NOMO-1 (cell line): ENCODE results near the gene FABP2.
"Not testable (repeated sequence)": the region's sequence is repeated elsewhere in the genome, so short reads cannot be mapped to it uniquely, and the experiment has no call there.

Experiments
- DNase-seq, 2 experiments: peaks; one replicate each; lab custom pipeline; 2025; ENCODE audit not compliant: unreplicated experiment in 2 of 2; lab: John Stamatoyannopoulos, UW

FABP2 gene

DNA sequence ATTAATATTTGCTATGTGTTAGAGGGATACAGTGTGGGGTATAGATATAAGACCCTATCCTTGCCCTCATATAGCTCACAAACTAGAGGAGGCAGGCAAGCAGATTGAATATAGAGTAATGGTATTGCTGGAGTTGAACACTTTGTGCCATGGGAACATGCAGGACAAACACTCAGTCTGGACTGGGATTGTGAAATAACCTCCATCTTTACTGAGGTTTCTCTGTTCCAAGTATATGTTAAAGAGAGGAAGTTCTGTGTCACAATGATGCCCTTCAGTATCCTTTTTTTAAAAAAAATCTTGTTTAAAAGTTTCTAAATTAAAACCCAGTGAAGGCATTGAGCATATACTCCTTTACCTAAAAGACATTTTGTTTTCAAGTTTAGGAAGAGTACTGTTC, 8.7 kb downstream of the FABP2 start:
- peak; percentile 12 to 75 for DNase-seq

DNA sequence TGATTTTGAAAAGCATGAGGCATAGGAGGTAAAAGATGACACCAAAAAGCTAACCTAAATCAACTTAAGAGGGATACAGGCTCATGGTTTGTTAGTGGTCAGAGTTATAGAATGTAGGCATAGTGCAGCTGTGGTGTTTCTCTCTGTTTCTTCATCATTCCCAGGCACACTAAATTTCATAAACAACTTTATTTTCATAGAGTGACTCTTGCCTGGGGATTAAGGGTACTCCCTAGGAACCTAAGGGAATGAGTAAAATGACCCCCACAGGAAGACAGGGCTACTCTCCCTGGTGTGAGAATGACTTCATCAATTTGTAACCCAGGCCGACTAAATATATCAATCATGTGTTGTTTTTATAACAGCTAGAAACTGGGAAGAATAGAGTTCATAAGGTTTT, 11.1 kb downstream of the FABP2 start:
- DNase-seq: no peak

DNA sequence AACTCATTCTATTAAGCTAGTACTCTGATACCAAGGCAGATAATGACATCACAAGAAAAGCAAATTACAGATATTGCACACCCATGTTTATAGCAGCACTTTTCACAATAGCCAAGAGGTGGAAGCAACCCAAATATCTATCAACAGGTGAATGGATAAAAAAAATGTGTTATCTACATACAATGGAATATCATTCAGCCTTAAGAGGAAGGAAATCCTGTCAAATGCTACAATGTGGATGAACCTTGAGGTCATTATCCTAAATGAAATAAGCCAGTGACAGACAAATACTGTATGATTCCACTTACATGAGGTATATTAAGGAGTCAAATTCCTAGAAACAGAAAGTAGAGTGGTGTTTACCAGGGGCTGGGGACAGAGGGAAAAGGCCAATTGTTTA, 14.3 kb downstream of the FABP2 start:
- DNase-seq: no peak

DNA sequence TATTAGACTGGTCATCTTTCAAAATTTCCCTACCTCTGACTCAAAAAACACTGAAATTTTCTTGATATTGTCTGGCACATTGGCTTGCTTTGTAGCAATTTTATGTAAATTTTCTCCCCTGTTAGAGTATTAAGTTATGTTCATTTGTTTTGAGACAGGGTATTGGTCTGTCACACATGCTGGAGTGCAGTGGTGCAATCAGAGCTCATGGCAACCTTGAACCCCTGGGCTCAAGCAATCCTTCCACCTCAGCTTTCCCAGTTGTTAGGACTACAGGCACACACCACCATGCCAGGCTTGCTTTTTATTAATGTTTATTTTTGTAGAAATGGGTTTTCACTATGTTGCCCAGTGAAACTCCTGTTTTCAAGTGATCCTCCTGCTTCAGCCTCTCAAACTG, 17.5 kb downstream of the FABP2 start:
- DNase-seq: no peak

DNA sequence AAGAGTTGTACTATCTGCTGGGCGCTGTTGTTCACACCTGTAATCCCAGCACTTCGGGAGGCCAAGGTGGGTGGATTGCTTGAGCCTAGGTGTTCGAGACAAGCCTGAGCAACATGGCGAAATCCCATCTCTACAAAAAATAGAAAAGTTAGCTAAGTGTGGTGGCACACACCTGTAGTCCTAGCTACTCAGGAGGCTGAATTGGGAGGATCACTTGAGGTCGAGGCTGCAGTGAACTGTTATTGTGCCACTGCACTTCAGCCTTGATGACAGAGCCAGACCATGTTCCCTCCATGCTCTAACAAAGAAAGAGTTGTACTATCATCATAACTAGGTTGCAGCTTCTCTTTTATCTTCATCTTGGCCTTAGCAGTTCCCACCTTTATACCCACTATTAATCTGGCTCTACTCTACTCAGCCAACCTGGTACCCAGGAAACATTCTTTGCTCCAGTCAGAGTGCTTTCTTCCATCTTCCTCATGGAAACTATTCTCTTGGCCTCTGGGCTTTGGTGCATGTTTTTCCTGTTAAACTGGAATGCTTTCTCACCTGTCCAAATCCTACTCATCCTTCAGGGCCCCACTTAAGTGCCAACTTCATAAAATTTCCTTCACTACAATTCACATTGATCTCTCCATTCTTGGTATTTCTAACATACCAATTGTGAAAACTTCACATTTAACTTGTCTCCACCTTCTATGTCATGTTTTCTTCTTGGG, 18.2 kb downstream of the FABP2 start:
- DNase-seq: no peak

DNA sequence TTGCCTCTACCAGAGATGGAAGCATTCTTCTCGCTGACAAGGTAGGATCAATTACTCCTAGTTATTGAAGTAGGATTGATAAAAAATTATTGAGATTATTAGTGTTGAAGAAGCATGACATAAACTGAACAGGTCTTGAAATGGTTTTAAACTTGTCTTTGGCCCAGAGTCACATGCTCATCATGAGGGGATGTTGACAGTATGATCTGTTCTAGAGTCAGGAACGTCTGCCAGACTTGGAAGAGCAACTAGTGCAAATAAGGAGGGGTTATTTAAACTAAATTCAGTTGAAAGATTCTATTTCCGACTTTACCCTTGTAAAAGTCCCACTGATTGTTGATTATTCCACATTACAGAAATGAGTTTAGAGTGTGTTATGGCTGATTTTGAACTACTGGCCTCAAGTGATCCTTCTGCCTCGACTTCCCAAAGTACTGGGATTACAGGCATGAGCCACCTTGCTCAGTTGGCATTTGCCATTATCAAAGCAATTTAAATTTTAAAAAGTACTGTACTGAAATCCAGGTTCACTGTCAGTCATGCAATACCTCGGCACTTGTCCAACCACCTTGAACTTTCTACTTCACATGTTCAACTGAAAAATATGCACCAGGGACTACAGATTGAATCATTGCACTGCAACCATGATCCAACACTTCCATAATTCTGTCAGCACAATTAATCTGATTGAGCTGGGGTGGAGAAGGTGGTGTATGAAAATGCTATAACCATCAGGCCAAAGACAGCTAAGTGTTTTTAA, 19.7 kb downstream of the FABP2 start:
- no peak for DNase-seq

DNA sequence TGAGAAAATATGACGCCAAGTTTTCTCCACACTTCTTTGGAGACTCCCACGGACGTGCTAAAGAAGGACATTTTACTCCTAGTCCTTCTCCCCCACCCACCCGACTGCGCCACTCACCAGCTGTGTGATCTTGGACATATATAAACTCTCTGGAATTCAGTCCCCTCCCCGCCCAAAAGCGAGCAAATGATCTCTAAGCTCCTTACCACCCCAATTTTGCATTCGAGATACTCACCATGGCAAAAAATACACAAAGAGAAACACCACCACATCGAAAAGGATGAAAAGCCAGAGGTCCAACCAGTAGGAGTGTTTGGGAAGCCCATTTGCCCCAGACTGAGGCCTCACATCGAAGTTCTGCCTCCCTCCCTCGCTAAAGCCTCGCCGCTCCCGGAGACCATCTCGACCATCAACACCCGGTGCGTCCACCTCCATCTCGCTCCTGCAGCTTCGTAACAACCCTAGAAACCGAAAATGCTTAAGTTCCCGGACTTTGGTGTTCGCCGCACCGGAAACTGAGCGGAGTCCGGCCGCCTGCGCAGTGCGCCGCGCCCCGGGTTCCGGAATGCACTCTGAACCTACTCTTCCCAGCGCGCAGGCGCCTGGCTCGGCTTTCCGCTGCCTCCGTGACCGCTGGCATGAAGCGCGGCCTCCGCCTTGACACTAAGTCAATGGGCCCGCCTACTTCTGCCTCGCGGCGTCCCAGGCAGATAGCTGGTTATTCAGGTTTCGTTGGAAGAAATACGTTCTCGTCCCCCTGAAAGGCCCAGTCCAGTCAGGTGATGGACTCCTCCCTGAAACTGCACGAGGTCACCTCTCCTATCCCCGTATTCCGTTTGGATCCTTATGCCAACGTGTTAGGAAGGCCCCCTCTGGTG, 21.6 kb downstream of the FABP2 start:
- no peak for DNase-seq

DNA sequence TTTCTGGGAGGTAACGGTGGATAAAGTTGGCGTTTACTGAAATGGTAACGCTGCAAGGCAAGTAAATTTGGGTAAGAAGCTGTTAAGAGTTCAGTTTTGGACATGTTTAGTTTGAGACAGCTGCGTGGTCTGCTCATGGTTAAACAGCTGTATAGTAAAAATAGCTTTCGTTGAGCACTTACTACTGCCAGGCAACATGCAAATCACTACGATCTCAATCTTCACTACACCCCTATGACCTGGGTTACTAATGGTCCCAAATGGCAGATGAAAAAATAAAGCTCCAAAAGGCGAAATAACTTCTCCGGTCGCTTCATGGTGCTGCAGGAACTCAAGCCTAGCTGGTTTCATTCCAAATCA, 22.2 kb downstream of the FABP2 start:
- DNase-seq: no peak

DNA sequence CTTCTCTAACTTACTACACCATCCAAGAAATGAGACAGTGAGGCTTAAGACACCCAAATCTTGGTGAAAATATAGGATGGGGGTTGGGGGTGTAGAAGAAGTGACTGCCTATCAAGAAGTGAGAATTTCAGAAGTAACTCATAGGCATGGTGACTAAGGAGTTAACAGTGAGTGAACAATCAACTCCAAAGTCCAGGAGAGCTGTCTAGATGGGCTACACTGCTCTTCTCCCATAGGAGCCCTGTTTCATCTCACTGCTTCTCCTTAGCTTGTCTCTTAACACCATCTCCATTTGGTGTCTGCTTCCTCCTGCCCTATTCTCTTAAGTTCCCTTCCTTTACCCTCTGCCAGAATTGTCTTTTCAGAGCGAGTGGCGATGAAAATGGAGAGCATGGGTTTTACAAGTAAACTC, 22.7 kb downstream of the FABP2 start:
- DNase-seq: no peak

DNA sequence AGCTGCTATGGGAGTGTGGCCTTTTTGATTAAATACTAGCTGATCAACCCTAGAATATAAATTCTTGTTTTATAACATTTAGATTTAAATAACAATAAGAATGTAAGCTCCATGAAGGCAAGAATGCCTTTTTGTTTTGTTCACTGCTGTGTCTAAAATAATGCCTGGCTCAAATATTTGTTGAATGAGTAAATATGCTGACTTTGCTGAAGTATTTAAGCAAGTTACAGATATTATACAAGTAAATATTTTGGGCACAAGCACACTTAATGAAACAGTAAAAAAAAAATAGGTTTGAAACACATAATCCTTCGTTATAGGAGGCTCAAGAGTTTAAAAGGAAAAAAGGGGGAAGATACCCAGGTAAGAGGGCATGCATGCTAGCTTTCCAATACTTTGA, 24.1 kb downstream of the FABP2 start:
- no peak for DNase-seq

DNA sequence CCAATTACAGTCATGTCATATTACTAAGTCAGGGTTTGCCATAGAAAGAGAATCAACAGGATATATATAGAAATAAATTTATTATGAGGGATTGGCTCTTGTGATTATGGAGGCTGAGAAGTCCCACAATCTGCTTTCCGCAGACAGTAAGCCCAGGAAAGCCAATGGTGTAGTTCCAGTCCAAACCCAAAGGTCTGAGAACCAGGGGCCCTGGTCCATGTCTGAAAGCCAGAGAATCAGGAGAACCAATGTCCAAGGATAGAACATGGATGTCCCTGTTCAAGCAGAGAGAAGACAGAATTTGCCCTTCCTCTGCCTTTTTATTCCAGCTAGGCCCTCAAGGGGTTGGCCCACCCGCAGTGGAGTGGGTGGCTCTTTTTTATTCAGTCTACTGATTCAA, 25.6 kb downstream of the FABP2 start:
- no peak for DNase-seq

DNA sequence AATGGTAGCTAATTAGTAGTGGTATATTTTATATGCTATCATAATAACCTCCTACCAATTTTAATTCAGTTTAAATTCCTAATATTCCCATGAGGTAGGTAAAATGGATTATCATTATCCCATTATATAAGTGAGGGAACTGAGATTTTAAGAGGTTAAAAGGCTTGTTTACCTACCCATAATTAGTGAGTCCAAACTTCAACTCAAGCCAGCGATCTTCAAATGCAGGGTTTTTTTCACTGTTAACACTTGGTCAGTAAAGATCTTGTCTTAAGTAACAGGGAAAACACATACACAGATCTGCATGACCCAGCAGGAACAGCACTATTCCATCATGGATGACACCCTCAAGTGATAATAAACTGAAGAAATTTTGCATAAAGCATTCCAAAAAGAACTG, 31.3 kb downstream of the FABP2 start:
- no peak for DNase-seq

DNA sequence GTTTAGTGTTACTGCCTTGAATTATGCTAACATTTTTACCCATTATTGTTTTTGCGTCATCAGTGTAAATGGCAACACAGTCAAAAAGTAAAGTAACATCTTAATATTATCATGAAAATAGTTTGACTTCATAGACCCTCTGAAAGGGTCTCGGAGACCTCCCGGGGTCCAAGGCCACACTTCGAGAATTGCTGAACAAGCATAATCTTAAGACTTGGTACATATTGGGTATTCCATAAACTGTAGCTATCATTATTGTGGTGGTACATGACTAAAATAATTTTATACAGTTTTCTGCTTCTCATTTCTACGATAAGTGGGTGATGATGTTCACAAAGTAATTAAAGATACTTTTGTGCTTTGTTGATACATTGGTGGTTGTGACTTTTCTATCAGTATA, 32.6 kb downstream of the FABP2 start:
- DNase-seq: no peak

DNA sequence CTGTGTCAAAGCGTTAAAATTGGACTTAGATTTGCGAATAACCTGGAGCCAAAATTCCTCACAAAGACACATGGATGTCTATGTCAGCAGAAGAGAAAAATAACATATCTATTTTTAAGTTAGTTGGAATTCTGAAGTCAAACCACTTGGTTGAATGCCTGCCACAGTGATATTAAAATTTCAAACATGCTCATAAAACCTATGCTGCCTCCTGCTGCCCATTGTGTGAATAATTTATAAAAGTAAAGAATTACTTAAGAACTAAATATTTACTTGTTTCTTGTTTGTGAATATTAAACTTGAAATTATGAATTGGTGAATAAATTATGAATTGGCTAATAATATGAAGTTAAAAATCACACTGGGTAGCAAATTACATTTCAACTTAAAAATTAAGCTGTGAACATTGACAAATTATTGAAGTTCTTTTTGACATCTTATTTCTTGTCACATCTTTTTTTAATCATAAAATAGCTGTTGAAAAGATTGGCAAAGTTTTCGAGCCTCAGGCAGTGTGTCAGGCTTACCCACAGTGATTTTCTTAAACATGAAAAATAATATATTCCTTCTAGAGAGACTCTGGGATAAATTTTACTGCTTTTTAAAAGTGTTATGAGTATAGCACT, 35.4 kb downstream of the FABP2 start:
- DNase-seq: no peak

DNA sequence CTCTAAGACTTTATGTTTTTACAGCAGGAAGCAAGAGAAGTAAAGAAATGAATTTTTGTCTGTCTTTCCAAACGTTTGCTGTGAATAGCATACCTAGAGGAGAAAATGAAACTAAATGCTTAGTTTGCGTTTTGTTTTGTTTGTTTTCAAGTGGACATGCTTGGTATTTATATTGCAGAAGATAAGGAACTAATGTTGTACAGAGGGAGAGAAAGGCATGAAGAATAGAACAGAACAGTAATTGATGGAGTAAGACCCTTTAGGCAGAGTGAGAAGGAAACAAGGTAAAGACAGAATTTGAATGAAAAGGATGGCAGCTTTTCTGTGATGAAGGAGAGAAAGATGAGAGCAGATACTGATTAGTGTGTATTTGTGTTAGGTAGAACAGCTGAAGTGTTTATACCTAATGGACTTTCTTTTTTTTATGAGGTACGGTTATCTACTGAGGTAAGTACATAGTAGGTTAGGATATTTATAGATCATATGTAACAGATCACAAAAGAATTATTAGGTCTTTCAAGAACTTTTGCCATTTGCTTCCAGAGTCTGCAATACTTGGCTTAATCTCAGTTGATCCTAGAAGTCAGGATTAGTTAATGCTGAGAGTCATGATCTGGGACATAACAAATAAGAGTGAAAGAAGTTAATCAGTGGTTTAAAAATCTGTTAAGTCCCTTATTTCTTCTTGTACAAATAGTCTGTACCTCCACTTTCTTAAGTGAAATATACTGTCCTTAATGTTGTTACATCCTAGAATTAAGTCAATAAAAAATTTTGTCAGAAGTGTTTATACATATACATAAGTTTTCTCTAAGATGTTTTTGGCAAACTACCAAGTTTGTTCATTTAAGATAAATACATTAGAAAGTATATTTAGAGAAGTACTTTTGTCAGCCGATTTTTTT, 36.8 kb downstream of the FABP2 start:
- DNase-seq: no peak

DNA sequence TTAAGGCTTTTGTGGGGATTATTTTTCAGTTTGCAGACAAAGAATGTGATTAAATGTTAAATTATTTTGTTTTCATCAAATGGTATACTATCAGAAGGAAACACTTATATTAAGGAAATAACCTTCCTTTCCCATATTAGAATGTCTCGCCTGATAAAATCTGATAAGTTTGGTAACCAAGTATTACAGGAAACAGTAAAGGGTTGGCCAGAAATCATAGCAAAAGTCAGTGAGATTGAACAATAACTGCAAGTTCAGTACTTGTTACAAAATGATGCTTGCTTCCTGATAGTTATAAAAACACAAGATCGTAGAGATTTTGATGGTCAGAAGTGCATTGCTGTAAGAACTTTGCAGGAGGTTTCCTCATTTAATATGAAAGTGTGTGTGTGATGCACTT, 40.5 kb downstream of the FABP2 start:
- DNase-seq: no peak

DNA sequence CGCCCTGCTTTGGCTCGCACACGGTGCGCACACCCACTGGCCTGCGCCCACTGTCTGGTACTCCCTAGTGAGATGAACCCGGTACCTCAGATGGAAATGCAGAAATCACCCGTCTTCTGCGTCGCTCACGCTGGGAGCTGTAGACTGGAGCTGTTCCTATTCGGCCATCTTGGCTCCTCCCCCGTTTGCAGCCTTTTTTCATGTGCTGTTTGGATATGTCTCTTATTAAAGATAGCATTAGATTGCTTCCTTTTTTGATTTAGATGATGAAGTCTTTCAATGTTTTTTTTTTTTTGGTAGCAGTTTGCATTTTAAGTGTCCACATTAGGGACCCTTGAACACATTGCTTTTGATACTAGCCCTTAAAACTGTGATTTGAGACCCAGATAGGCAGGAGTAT, 42.0 kb downstream of the FABP2 start:
- not testable (repeated sequence) for DNase-seq

DNA sequence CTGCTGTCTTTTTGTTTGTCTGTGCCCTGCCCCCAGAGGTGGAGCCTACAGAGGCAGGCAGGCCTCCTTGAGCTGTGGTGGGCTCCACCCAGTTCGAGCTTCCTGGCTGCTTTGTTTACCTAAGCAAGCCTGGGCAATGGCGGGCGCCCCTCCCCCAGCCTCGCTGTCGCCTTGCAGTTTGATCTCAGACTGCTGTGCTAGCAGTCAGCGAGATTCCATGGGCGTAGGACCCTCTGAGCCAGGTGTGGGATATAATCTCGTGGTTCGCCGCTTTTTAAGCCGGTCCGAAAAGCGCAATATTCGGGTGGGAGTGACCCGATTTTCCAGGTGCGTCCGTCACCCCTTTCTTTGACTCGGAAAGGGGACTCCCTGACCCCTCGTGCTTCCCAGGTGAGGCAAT, 42.4 kb downstream of the FABP2 start:
- DNase-seq: not testable (repeated sequence)

DNA sequence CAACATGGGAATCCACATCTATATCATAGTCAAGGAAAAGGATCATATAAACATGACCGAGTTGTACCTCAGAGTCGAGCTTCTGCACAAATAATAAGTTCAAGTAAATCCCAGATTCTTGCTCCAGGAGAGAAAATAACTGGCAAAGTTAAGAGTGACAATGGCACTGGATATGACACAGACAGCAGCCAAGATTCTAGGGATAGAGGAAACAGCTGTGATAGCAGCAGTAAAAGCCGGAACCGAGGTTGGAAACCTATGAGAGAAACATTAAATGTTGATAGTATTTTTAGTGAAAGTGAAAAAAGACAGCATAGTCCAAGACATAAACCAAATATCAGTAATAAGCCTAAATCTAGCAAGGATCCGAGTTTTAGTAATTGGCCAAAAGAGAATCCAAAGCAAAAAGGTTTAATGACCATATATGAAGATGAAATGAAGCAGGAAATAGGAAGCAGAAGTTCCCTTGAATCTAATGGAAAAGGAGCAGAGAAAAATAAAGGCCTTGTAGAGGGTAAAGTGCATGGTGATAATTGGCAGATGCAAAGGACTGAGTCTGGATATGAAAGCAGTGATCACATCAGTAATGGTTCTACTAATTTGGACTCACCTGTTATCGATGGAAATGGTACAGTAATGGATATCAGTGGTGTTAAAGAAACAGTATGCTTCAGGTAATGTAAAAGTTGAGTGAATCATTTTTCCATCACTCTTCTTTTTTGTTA, 50.4 kb downstream of the FABP2 start:
- DNase-seq: no peak
